NCI-H446 treated with DMSO at 0.1 percent for 48 hours (cell line): ENCODE data around the gene RERE.

ENCODE experiments used
- DNase-seq: peaks from one replicate; lab custom pipeline; 2025; lab: John Stamatoyannopoulos, UW

Gene RERE

DNA sequence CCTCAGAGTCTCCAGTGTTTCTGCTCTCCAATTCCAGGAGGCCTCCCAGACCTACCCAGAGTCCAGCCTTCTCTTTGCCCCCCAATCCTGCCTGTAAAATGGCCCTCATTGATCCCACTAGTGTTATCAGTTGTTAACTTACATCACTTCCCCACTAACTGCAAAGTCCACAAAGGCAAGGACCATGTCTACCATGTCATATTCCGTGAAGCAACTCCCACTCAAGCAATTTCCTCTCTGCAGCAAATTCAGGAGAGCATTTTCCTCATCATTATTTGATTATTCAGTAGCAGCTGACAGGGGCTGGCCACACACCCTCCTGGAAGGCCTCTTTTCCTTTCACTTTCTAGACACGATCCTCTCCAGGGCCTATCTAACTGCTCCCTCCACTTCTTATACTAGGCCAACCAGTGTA is 153.5 kb downstream of the RERE start:
- no peak for DNase-seq

DNA sequence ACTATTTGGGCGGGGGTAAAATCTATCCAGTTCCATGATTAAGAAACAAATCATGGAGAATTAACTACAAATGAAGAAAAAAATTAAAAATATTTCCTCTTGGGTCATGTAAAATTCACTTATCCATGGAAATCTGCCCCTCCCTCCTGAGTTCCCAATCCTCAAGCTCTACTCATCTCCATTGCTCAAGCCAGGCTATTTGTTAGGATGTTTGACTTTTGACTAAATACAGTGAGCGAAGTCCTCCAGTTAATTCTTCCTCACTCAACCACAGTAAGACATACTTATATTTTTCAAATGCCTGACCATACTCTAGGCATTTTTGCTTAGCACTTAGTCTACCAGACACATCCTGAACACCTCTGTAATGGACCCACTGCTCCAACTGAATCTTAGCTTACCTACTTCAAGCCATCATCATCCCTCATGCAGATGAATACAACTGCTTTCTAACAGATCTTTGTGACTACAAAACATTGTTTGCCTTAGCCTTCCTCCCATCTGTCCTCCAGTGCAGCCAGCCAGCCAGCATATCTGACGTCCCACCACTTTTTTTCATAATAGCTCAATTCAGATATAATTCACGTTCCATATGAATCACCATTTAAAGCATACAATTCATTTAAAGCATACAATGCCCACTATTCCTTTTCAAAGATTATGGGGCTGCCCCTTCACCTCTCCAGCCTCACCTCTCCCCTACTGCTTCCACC is 154.2 kb downstream of the RERE start:
- DNase-seq = peak; percentile 53

DNA sequence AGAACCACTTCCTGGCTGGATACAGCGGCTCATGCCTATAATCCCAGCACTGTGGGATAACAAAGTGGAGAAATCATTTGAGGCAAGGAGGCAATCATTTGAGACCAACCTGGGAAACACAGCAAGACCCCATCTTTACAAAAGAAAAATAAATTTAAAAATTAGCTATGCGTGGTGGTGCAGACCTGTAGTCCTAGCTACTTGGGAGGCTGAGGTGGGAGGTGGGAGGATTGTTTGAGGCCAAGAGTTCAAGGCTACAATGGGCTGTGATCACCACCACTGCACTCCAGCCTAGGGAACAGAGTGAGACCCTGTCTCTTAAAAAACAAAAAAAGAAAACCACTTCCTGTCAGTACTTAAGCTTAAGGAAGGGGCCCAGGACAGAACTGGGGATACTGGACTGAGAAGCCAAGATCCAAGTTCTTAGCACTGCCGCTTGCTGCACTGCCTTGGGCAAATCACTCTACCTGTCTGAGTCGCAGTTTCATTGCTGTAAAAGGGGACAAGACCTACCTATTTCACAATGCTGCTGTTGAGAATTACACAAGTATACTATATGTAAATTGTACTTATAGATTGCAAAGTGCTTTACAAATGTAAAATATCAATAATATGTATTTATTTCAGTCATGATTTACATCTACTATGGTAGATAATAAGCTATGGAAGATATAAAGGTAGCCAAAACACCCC is 154.9 kb downstream of the RERE start:
- DNase-seq = no peak

DNA sequence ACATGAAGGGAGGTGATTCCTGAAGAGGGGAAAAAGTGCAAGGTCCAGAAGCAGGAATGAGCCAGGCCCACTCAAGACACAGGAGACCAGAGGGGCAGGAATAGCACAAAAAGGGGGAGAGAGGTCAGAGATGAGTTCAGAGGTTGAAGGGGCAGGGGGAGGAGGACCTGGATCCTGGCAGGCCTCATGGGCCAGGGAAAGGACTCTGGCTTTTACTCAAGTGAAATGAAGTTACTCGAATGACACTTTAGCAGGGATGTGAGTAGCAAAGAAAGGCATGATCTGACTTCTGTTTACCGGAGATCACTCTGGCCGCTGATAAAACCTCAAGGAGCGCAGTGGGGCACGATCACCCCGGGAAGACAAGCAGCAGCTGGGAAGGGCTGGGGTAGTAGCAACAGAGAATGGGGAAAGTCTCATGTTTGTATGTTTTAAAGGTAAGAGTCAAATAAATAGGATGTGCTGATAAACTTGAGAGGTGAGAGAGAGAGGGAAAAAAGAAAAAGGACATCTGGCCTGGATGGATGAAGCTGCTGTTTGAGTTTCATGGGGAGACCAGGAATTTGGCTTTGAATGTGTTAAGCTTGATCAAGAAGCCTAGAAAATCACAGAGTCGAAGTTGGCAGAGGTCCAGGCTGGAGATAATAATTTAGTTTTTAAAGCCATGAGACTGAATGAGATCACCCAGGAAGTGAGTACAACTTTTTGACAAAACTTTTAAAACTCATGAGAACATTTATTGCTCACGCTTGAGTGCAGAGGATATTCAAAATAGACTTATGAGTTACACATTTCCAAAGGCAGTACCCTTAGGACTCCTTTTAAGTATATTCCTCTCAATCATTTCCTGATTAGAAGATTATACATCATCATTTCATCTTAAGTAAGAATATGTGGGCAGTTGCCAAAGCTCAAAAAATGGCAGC is 156.0 kb downstream of the RERE start:
- DNase-seq = peak; percentile 58

DNA sequence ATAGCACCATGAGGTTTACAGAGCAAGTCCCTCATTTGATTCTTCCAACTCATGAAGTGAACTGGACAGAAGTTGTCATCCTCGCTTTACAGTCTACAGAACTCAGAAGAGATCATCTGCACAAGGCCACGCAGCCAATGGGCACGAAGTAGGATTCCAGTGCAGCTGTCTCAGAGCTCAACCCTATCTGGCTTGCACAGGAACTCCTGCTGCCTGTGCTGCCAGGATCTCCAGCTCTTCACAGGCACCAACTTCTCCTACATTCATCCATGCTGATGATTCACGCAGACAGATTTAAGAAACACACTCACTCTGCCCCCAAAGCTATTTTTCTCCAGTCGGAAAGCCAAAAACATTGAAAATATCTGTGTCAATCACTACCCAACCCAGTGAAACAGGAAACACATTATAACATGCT is 157.0 kb downstream of the RERE start:
- DNase-seq = peak; percentile 88

DNA sequence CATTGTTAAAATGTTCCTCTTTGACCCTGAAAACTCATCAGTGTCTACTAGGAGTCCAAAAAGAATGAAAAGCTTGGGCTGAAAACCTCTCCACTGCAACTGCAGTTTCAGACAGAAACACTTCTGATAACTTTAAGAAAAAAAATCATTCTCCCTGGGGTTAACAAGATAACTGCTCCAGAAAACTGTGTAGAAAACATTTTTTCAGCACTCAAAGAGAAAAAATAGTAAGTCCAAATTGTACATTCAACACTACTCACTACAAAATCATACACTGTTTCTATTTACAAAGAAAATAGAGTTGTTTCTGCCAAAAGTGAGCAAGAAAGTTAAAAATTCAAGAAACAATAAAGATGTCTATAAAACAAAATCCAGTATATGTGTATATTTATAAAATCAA is 157.8 kb downstream of the RERE start:
- no peak for DNase-seq

DNA sequence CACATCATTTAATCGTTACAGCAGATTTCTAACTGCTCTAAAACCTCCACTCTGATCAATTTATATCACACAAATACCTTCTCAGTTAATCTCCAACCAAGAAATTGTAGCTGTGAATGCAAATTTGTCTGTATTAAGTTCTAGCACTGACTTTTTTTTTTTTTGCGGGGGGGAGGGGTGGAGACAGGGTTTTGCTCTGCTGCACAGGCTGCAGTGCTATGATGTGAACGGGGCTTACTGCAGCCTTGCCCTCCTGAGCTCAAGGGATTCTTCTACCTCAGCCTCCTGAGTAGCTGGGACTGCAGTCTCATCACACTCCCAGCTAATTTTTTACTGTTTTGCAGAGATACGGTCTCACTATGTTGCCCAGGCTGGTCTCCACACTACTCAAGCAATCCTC is 163.6 kb downstream of the RERE start:
- DNase-seq = no peak

DNA sequence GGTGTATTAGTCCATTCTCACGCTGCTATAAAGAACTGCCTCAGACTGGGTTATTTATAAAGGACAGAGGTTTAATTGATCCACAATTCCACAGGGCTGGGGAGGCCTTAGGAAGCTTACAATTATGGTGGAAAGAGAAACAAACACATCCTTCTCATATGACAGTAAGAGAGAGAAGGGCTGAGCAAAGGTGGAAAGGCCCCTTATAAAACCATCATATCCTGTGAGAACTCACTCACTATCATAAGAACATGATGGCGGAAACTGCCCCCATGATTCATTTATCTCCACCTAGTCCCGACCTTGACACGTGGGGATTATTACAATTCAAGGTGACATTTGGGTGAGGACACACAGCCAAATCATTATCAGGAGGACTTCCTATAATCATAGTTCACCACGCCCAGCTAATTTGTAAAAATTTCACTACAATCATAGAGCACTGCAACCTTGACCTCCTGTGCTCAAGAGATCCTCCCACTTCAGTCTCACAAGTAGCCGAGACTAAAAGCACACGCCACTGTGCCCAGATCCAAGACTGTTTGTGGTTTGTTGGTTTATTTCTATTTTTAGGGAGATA is 164.9 kb downstream of the RERE start:
- DNase-seq = no peak

DNA sequence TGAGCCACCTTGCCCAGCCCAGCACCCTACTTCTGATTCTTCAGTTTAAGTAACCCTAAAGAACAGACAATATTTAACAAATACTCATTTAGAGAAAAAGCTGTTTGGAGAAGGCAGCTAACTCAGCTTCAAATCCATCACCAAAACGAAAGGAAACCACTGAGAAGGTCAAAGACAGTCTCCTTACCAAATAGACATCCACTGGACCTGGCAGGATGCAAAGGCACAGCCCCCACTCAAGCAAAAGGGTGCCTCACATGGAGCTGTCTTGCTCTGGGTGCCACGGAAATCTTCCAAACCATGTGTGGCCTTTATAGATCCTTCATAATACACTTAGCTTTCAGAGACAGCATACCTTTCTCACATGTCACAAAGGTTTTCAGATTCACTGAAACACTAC is 165.5 kb downstream of the RERE start:
- DNase-seq = no peak

DNA sequence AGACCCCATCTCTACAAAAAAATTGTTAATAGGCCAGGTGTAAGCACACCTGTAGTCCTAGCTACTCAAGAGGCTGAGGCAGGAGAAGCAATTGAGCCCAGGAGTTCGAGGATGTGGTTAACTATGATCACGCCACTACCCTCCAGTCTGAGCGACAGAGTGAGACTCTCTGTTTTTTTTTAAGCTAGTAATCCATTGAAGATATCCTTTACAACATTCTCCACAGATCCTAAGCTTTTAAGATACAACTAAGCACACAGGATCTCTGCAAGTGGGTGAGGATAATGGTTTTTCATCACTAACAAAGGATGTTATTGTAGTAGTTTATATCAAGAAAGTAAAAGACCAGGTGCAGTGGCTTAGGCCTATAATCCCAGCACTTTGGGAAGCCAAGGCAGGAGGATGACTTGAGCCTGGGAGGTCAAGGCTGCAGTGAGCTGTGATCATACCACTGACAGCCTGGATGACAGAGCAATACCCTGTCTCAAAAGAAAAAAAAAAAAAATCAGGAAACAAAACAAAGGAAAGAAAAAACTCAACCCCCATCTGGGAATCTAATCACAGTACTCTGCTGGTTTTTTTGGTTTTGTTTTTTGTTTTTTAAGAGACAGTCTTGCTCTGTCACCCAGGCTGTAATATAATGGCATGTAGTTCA is 166.1 kb downstream of the RERE start:
- DNase-seq = no peak

DNA sequence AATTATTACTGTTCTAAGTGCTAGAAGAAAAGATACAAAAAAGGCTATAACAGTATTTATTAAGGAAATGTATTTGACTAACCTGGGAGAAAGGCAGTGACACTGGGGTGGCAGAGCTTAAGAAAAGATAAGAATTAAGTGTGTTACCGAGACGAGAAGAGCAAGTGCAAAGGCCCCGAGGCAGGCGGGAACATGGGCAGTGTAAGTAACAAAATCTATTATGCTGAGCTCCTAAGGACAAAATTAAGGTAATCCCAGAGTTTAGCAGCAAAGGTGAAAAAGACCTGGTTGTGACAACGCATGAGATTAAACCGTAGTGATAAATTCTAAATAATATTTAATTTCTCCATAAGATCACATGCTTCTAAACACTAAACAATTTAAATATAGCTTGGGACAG is 167.6 kb downstream of the RERE start:
- DNase-seq = no peak

DNA sequence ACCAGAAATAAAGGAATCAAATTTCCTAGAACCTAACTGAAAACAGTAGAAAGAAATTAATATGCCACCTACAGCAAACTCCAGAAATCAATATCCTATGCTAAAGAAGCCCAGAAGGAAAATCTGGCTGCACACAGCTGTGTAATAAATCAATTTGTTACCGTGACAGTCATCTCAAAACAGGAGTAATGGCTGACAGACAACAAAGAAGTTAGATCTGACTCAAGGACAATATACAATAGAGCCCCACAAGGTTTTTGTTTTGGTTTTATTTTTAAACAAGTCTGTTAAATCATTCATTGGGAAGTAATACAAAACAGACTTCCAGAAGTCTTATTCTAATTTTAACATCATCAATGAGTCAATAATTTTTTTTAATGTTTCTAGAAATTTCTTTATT is 168.4 kb downstream of the RERE start:
- DNase-seq = peak; percentile 30

DNA sequence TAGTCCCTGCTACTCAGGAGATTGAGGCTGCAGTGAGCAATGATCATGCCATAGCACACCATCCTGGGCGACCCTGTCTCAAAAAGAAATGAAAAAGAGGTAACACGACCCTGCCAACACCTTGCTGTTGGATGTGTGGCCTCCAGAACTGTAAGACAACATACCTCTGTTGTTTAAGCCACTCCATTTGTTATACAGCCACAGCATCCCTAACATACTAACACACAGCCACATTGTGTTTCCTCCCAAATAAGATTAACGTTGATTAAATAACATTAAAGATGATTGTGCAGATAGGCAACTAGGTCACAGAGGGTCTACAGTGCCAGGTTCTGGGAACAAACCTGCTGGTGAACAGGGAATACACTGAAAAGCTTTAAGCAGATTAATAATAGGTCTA is 170.4 kb downstream of the RERE start:
- DNase-seq = no peak

DNA sequence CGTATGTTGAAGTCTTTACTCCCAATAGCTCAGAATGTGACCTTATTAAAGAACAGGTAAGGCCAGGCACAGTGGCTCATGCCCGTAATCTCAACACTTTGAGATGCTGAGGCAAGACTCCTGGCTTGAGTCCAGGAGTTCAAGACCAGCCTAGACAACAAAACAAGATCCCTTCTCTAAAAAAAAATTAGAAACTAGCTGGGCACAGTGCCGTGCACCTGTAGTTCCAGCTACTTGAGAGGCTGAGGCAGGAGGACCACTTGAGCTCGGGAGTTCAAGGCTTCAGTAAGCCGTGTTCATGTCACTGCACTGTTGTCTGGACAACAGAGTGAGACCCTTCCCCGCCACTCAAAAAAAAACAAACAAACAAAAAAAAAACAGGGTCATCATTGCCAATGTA is 171.3 kb downstream of the RERE start:
- DNase-seq = no peak

DNA sequence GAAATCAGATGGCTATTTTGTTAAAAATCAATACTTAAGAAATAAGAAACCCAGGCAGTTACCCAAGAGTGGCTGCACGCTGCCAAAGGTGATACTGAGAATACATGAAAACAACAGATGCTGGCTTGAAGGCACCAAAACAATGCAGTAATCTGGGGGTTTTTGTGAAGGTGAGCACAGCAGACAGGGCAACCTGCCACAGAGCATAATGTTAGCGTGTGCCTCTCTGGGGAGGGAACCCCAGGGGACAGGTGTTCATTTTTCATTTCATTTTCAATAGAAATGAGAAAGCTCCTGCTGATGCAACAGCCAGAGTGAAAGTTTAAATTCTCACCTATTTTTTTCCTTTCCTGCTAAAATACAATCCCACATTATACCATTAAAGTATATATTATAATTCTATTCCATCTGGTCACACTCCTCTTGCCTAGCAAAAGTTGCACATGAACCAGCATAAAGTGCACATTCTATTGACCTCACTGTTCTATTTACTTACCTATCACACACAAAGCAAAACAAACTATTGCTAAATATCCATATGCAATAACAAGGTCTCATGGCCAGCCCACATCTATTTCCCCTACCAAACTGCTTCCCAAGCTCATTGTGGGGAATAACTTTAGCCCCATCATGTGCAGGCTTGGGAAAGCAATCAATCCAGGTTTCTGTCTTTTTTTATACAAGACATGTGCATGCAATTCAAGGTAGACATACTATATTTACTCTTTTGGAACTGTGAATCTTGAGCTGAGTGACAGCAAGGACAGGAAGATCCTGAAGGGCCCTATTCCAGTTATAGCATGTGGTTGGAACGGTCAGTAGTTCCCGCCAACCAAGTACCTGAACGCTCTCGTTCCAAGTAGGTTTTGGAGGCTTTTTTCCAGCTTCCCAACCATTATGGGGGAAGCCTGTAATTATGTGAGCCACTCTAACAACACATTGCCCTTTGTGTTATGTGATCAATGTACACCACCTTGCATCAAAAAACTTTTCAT is 173.6 kb downstream of the RERE start:
- DNase-seq = peak; percentile 67

DNA sequence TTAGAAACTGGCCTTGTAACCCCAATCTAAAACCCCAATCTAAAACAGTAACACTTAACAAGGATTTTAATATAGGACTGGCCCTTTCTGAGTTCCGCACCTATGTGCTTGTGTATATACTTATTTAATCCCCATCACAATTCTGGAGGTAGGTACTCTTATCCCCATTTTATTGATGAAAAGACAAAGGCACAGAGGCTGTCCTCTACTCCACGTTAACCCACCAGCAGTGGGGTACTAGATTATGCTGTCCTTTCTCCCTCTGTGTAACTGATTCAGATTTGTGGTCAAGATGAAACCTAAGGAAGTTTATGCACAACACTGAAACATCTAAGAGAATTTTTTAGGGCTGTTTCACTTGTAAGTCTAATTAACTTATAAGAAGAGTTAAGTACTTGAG is 175.3 kb downstream of the RERE start:
- no peak for DNase-seq

DNA sequence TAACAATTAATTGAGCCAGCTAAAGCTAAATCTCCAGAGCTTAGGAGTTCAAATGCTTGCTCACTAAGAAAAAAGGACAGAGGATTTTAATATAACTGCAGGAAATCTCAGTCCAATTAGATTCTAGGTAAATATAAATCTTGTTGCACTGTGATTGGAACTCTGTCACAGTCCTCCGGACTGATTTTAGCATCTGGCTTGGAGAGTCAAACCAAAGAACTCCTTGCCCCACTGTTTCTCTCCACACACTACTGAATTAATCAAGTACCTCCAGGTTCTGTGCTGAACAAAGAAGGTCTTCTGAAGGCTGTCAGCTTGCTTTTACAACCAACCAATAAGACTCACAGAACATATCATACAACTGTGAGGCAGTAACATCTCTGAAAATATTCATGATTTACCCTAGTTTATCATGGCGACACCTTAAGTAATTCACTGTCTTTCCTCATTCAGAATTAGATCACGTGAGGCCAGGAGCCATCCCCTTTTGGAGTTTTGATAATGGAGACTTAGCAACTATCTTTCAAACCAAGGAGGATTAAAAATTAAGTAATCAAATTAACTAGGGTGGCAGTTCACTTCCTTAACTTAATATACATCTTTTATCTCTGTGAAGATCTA is 176.0 kb downstream of the RERE start:
- no peak for DNase-seq

DNA sequence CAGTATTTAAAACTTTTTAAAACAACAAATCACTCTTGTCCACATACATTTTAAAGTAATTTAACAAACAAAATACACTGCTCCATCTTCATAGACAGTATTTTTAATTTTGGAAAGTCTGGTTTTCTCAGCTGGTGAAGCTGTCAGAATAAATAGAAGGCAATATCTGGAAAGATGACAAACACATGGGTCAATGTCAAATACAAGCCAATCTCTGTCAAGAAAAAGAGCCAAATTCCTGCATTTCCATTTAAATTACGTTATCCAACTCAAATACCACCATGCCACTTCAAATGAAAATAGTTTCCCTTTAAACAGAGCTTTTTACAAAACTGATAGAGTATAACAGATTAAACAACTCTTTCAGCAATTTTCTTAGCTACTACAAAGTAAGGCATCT is 176.5 kb downstream of the RERE start:
- no peak for DNase-seq

DNA sequence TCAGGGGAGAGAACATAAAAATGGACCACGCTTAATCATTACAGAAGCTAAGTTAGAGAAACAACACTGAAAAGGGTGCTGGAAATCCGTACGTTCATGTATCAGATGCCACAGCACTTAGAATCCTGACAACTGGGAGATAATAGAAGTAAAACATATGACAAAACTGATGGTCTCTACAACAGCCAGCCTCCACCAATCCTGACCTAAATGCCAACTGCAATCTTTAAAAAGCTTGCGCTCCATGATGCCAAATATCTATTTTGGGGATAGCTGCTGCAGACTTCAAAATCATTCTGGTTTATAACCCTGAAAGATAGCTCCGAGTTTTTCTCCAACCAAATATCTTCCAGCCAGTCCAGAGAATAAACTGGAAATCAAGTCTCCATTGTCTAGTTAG is 178.3 kb downstream of the RERE start:
- no peak for DNase-seq
